ENCODE results near the gene BCORL1. TPM values are rescaled to one million over a fixed set of nuclear protein-coding genes. Genes with fewer than 3 reads are reported as not detected.

BCORL1 gene
- total RNA-seq, 1 donor from 2014 or later: 1.7 TPM

DNA sequence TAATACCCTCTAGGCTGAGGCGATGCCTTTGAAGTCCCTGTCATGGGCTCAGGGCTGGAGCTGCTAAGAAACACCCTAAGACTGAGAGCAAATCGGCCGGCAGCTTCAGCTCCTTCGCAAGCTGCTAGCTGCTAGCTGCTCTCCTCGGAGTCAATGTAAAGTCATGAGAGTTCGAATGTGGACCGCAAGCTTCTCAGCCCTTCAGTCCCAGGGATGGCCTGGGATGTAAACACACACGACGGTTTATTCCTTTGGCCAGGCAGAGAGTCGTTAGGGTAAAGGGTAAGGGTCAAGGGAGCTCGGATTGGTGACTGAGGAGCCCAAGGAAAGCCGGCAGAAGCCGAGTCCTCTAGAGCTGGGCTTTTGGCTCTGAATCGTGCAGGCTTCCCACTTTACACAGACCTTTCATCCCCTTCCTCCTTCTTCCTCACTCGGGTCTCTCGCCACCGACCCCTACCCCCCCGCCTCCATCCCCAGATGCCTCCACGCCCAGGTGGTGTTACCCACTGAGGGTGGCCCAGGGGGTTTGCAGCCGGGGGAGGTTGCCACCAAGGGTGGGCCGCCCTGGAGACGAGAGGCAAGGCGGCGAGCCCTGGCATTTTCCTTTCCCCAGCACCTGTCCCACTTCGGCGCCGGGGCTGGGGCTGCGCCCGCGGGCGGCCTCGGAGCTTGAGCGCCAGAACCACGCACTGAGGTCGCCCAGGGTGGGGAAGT is 3.1 kb upstream of the BCORL1 start:
- TF ChIP-seq, protein P1, sequence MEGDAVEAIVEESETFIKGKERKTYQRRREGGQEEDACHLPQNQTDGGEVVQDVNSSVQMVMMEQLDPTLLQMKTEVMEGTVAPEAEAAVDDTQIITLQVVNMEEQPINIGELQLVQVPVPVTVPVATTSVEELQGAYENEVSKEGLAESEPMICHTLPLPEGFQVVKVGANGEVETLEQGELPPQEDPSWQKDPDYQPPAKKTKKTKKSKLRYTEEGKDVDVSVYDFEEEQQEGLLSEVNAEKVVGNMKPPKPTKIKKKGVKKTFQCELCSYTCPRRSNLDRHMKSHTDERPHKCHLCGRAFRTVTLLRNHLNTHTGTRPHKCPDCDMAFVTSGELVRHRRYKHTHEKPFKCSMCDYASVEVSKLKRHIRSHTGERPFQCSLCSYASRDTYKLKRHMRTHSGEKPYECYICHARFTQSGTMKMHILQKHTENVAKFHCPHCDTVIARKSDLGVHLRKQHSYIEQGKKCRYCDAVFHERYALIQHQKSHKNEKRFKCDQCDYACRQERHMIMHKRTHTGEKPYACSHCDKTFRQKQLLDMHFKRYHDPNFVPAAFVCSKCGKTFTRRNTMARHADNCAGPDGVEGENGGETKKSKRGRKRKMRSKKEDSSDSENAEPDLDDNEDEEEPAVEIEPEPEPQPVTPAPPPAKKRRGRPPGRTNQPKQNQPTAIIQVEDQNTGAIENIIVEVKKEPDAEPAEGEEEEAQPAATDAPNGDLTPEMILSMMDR (conservative IDR thresholded peaks at IDR 0.05; ENCODE audit: low read depth, low read length): no peak
- H3K4me3 ChIP-seq (ENCODE audit: low read depth, low read length): no peak overlapping the region
- no peak for DNase-seq (ENCODE audit: low read depth)

DNA sequence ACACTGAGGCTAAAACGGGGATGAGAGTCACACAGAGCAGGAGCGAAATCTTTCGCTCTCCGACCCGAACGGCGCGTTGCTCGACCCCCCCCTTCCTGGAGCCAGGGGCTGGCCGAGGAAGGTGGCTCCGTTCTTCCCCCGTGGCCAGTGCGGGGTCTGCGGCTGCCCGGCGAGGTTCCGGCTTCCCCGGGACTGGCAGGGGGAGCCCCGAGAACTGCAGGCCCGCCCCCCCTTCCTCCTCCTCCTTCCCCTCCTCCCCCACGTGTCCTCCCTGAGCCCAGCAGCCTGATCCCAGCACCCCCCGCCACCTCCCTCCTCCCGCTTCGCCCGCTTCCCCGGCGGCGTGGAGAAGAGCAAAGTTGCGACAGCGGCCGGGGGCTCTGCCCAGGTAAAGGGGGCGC is 2.4 kb upstream of the BCORL1 start:
- no peak for DNase-seq (ENCODE audit: low read depth)
- TF ChIP-seq, protein P1 (conservative IDR thresholded peaks at IDR 0.05; ENCODE audit: low read depth, low read length): no peak
- H3K4me3 ChIP-seq (ENCODE audit: low read depth, low read length): peak overlapping the region; percentile 65

DNA sequence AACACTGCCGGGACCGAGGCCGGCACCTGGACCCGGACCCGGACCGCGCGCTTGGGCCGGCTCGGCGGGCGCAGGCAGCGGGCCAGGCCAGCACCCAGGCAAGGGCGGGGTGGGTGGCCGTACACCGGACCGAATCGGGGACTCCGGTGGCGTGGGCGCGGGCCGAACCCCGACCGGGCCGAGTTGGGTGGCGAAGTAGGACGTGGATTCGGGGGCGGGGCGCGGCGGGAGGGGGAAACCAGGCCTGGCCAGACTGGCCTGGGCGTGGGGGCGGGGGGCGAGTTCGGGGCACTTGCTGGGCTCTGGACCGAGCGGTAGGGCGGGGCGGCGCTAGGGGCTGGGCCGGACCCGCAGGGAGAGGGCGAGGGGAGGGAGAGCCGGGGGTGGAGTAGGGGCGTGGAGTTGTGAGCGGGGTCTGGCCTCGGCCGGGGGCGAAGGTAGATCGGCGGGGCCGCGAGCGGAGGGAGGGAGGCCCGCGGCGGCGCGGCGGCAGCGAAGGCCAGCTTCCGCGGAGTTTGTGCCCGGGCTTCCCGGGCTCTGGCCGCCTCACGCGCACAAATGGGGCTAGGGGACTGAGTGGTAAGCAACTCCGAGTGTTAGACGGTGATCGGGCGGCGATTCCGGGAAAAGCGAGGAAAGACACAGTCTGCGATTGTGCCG is 1.8 kb upstream of the BCORL1 start:
- no peak for DNase-seq (ENCODE audit: low read depth)
- H3K4me3 ChIP-seq (ENCODE audit: low read depth, low read length): peak overlapping the region; percentile 65
- TF ChIP-seq, protein P1 (conservative IDR thresholded peaks at IDR 0.05; ENCODE audit: low read depth, low read length): no peak

DNA sequence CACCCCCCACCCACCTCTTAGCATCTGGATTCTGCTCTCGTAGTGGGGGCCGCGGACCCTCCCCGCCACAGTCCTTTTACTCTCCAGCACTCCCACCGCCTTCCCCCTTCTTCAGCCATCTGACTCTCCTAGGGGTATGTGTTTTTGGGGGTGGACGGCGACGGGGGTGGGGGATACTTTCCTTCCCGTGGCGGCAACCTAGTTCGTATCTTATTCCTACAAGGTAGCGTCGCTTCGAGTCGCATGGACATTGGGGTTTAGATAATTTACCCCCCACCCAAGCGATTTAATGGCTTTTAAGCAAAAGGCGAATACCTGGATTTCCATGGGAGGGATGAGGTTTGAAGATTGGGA is 1.3 kb upstream of the BCORL1 start:
- TF ChIP-seq, protein P1 (conservative IDR thresholded peaks at IDR 0.05; ENCODE audit: low read depth, low read length): no peak
- DNase-seq (ENCODE audit: low read depth): no peak
- H3K4me3 ChIP-seq (ENCODE audit: low read depth, low read length): peak overlapping the region; percentile 65

DNA sequence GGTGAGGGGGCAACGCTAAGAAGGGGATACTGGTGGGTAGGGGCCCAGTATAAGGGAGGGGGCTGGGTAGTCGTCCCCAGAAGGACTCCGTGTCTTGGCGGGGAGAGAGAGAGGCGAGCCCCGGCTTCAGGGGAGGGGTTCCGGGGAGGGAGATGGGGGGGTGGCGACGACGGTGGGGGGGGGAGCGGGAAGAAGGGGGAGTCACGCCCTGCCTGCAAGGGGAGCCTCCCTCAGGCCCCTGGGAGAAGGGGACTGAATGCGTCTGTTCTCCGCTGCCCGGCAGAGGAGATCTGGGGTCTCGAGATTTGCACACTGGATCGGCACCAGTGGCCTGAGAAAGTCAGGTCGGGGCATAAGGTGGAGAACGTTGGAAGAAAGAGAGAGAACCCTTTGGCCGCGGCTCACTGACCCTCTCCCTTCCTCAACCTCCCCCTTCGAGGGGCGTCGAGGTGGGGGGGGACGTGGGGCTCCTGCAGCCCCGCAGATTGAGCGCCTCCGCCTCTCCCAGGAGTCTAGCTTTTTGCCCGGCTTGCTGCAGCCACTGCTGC is 609 bp upstream of the BCORL1 start:
- peak overlapping the region; percentile 65 for H3K4me3 ChIP-seq (ENCODE audit: low read depth, low read length)
- TF ChIP-seq, protein P1 (conservative IDR thresholded peaks at IDR 0.05; ENCODE audit: low read depth, low read length): no peak
- DNase-seq (ENCODE audit: low read depth): no peak

DNA sequence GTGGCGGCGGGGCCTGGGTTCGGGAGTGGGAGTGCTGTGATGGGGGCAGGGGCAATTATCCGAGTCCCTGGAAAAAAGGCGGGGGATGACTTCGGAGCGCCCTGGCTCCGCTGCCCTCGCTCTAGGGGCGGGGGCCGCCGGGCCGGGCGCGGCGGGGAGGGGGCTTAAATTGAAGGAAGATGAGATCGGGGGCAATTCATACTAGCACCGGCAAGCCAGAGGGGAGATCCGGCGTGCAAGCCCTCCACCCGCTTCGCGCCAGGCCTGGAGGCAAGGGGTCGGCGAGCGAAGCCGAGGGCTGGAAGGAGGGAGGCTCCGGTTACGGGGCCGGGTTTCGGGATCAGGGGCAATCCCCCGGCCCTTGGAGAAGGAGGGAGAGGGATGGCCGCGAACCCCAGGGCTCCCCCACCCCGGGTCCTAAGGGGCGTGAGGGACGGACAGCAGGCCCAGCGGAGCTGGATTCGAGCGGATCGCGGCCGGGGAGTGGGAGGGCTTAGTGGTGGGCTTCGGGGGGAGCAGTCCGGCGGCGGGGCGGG is 1.2 kb downstream of the BCORL1 start:
- H3K4me3 ChIP-seq (ENCODE audit: low read depth, low read length): no peak overlapping the region
- TF ChIP-seq, protein P1 (conservative IDR thresholded peaks at IDR 0.05; ENCODE audit: low read depth, low read length): no peak
- DNase-seq (ENCODE audit: low read depth): no peak
